Heart left ventricle (tissue), 13 donors: ENCODE measurements around the gene CNN3.

ENCODE experiments used
- CTCF ChIP-seq, 12 donors: fragments of 200-600 bp; sonication (generic) in 4 of 12; IDR thresholded peaks; one replicate each; pipeline versions ENCODE4 v1.5.0 to v1.8.0; 2018 to 2022; ENCODE audit warnings: antibody characterized with exemption in 12 of 12, mild to moderate bottlenecking in 5 of 12
- POLR2A ChIP-seq, 2 donors: fragments of 450-650 bp; IDR thresholded peaks; one replicate each; pipeline ENCODE4 v1.6.1; 2017; ENCODE audit warnings: antibody characterized with exemption in 2 of 2, mild to moderate bottlenecking in 2 of 2, moderate library complexity in 2 of 2
- donor health status: ischemic (EF 13 %, LVEDD 7.1; RV severe dilation, severe dysfunction).
- donor health status: DM: no; HTN: yes; CAD: no.
- donor health status: DM: no; HTN: no; CAD: no.
- donor health status: ischemic (EF 25% LVEDD 6.9; RV normal size, moderate dysfunction).
- donor health status: ischemic (EF 25% LVEDD 5.7; RV mildly dilated, moderate dysfunction).
- donor health status: ischemic (EF 35%, LVEDD 5.7; RV mildly dilated, moderate dysfunction).
- donor health status: nonischemic (EF 11% LVEDD 7.7; RV severe dilation, severe dysfunction).
- donor health status: DM: yes; HTN: yes; CAD: no.
- donor health status: PGD.
- donor health status: ischemic (EF 29% LVEDD 5.4; RV normal size, mild dysfunction).
- donor health status: nonischemic (EF 23%, LVEDD 6.1; RV moderate dilation, normal function).

- TF ChIP-seq CTCF (IDR thresholded peaks at IDR 0.05) (no peak), POLR2A (IDR thresholded peaks at IDR 0.05) (no peak)
Measured at GRCh38 chr1:94917251-94917650, 9.7 kb downstream of the CNN3 start.
